Inflammatory macrophage treated with lipopolysaccharide for 1 hour (primary cell): ENCODE results near the gene LRRC3.
"Not testable (repeated sequence)": the region's sequence is repeated elsewhere in the genome, so short reads cannot be mapped to it uniquely, and the experiment has no call there.

Experiments used
- DNase-seq, 2 donors: peaks; one replicate each; pipeline ENCODE4 v3.0.0-alpha.2; 2020 to 2022

Gene LRRC3

DNA sequence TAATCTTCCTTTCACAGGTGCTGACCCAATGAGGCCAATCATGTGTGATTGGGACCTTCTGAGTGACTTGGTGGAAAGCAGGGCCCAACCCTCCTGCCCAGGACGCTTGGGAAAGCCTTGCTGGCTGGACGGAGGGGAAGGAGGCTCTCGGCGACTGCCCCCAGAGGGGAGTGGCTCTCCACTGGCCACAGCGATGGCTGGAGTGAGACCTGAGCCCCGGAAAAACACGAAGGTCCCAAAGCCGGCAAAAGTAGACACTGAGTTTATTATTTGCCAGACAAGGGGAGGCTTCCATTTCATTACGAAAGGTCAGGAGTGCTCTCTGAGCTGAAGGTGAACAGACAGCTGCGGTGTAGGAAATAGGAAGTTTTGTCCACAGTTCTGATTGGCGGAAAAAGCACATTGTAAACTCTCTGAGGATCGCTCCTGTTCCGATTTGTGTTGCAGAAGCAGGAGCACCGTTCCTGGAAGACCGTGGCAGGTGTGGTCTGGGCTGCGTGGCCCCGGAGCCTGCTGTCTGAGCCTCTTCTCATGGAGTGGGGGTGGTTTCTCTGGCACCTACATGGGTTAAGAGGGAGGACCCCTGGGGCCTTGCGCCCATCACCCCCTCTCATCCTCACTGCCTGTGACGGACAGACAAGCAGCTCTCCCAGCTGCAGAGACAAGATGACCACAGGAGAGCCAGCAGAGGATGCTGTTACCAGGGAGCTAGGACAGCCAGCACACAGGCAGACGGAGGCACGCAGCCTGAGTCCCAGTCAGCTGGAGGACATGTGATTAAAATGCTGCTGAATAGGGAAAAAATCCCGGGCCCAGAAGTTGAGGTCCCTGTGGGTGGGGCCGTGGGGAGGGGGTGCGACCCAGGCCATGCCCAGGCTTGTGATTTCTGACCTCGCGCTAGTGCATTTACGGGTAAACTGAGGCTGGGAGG, 43.2 kb downstream of the LRRC3 start:
- DNase-seq: no peak

DNA sequence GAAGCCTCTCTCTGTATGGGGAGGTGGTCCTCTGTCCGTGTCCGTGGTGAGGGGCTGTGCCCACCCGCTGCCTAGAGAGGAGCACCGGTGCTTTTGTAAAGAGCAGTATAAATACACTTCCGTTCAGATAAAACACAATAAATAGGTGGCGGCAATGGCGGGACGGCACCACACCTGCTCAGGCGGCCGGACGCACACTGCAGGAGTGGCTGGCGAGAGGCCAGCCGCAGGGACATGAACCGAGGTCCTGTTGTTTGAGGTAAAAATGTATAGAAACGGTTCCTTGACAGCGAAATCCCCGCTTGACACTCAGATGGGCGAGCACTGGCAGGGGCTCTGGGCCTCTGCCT, 43.9 kb downstream of the LRRC3 start:
- no peak for DNase-seq

DNA sequence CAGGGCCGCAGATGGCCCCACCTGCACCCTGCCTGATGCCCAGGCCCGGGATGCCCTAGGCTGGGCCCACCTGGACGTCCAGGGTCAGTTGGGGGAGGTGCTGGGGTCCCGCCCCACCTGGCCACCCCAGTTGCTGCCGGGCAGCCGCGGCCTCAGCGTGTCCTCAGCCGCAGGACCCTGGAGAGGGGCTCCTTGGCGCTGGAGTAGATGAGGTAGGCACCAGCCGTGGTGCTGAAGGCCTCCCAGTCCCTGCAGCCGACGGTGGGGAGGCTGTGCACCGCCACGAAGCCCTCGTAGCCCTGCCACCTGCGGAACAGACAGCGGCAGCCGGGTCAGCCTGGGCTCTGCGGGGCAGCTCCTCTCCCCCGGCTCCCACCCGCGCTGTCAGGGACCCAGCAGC, 44.3 kb downstream of the LRRC3 start:
- DNase-seq: no peak

DNA sequence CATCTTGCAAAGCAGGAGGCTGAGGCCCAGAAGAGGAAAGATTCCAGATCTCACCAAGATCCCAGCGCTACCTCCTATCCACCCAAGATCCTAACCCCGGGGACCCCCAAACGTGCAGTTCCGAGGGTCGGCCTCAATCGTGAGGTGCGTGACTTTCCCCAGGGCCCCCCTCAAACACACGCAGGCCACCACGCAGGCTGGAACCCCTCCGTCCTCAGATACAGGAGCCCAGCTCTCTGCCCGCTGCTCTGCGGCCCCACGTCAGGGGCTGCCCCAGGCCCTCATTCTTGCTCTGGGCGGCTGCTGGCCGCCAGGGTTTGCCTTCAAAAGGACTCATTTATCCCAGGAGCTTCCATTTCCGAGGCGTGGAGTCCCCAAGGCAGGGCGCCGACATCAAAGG, 44.8 kb downstream of the LRRC3 start:
- no peak for DNase-seq

DNA sequence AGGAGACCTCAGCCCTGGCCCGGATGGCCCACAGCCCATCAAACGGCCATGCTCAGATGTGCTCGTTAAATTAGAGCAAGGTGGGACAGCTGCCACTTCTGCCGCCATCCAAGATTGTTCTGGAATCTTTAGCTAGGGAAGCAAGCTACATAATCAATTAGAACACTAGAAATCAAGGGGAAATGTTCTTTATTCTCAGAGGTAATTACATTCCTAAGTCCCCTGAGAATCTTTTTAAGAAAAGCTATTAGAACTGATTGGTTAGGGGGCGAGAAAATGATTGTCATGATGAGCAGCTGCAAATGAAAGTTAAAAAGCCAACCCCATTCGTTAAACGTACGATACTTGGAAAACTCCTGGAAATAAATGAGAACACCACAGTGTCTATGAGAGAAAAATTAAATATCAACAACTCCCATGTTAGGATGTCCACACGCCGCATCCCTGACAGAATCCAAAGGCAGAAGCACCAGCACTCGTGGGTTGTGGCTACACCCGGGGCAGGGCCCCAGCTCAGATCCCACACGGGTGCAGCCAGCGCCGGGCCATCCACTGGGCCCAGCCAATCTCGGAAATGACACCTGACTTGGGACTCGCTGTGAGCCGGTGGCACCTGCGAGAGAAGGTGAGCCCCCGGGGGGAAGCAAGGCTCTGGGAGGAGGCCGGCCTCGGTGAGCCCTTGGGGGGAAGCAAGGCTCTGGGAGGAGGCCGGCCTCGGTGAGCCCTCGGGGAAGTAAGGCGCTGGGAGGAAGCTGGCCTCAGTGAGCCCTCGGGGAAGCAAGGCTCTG, 47.1 kb downstream of the LRRC3 start:
- no peak for DNase-seq

DNA sequence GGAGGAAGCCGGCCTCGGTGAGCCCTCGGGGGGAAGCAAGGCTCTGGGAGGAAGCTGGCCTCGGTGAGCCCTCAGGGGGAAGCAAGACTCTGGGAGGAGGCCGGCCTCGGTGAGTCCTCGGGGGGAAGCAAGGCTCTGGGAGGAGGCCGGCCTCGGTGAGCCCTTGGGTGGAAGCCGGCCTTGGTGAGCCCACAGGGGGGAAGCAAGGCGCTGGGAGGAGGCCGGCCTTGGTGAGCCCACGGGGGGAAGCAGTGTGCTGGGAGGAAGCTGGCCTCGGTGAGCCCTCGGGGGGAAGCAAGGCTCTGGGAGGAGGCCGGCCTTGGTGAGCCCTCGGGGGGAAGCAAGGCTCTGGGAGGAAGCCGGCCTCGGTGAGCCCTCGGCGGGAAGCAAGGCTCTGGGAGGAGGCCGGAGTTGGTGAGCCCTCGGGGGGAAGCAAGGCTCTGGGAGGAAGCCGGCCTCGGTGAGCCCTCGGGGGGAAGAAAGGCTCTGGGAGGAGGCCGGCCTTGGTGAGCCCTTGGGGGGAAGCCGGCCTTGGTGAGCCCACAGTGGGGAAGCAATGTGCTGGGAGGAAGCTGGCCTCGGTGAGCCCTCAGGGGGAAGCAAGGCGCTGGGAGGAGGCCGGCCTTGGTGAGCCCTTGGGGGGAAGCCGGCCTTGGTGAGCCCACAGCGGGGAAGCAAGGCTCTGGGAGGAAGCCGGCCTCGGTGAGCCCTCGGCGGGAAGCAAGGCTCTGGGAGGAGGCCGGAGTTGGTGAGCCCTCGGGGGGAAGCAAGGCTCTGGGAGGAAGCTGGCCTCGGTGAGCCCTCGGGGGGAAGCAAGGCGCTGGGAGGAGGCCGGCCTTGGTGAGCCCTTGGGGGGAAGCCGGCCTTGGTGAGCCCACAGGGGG, 47.9 kb downstream of the LRRC3 start:
- not testable (repeated sequence) for DNase-seq

DNA sequence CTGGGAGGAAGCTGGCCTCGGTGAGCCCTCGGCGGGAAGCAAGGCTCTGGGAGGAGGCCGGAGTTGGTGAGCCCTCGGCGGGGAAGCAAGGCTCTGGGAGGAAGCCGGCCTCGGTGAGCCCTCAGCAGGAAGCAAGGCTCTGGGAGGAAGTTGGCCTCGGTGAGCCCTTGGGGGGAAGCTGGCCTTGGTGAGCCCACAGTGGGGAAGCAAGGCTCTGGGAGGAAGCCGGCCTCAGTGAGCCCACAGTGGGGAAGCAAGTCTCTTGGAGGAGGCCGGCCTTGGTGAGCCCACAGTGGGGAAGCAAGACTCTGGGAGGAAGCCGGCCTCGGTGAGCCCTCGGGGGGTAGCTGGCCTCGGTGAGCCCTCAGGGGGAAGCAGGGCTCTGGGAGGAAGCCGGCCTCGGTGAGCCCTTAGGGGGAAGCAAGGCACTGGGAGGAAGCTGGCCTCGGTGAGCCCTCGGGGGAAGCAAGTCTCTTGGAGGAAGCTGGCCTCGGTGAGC, 48.6 kb downstream of the LRRC3 start:
- DNase-seq: no peak

DNA sequence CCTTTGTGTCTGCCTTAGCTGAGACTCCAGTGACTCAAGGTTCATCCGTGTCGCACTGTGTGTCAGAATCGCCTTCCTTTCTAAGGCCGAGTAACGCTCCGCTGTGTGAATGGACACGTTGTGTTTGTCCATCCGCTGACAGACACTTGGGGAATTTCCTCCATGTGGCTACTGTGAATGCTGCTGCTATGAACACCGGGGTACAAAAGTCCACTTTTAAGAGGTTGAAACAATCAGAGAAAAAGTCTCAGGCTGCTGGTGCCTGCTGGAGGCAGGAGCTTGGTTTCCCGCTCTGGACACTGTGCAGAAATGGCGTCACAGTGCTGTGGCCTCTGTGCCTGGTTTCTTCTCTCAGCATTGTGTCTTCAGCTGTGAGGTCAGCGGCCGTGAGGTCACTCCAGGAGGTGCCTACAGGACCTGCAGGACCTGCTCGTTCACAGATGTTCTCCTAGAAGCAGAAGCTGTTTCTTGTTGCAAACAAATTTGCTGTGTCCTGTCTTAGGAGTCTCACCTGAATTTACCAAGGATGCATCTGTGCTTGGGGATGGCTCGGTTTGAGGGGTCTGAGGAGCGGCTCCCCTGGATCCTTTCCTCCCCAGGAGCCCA, 50.5 kb downstream of the LRRC3 start:
- no peak for DNase-seq

DNA sequence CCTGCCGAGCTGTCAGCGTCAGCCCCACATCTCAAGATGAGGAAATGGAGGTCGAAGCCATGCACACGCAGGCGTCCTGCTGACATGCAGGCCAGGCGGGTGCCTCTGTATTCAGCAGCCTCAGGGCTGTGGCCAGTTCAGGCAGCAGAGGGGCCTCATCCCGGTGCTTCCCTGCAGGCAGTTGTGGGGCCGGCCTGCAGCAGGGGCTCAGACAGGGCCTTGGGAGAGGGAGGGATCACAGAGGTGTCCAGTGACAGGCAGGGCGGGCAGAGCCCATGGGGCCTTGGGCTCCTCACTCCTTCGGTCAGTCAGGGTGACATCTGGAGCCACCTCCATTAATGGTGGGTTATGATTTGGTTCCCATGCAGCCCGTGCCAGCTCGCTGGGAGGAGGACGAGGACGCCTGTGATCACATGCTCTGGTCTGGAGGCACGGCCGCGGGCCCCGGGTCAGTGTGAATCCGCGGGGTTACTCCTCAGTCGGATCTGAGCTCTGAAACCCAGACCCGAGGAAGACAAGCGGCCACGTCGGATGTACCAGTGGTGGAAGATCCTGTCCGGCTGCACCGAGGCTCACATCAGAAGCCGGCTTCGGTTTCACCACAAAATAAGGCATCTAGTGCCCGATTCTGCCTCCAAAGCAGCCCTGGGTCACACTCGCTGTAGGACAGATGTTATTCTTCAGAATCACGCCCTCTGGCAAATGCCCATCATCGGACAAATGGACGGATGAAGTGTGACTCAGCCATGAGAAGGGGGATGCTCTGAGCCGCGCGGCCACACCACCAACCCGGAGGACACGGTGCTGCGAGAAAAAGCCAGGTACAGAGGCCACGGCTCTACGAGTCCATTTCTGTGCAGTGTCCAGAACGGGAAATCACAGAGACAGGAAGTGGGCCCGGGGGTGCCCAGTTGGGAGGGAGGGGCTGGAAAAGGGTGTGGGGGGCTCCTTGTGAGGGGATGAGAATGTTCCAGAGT, 51.3 kb downstream of the LRRC3 start:
- DNase-seq: no peak

DNA sequence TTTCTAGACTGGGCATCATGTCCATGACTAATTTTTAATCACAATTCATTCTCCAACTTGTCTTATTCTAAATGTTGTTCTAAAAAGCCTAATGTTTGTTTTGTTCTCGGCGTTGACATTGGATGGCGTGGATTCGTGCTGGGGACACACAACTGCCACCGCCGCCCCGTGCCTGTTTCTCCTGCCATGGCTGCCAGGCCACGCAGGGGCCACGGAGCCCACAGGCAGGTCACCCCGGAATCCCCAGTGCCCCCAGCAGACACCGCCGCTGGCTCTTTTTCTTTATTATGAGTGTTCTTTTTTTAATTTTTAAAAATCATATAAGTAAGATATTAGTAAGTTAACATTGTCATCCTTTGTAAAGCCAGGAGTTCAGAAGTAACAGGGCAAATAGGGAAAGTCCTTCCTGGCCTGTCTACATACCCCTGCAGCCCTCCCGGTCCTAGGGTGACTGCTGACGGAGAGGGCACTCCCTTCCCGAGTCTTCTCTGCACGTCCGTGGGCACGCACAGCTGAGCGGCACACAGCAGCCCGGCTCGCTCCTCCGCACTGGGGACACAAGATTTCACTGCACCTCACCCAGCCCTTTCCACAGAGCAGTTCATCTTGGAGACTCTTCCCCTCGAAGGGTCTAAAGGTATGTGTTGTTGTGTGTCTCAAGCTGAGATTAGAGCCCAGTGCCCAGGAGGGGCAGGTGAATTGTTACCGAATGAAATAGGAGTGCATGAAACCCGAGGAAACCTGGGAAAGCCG, 52.5 kb downstream of the LRRC3 start:
- DNase-seq: no peak

DNA sequence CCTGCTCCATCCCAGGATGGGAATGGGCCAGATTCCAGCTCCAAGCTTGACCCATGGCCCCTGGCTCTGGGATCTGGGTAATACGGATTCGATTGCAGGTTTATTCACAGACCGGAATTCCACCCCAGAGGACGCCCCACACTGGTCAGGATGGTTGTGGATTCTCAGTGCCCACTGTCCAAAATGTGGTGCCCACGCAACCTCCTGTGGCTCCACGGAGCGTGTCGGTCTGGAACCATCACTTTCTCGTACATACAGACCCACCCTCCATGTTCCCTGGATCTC, 53.1 kb downstream of the LRRC3 start:
- DNase-seq: no peak

DNA sequence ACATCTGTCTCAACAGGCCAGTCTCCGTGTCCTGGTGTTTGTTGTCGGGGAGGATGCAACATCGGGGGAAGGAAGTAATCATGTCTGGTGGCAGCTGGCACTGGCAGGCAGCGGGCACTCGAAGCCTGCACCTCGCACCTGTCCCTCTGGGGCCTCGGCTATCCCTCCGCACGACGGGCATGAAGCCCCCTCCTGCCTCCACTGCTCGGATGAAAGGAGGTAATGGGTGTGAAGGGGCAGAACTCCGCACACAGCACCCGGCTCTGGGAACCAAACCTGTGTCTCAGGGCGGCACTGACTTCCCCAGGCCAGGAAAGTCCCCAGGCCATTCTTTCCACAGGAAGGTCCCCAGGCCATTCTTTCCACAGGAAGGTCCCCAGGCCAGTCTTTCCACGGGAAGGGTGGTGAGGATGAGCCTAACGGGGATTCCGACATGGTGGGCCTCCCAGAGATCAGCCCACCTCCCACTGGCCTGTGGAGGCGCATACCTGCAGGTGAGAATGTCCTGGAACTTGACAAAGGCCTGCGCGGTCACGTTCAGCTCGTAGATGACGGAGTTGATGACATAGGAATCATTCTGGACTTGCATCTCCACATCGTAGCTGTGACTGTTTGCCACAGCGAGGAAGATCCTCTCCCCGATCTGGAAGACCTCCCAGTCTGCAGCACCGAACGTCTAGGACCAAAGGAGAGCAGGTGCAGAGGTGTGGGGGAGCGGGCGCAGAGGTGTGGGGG, 53.6 kb downstream of the LRRC3 start:
- DNase-seq: no peak

DNA sequence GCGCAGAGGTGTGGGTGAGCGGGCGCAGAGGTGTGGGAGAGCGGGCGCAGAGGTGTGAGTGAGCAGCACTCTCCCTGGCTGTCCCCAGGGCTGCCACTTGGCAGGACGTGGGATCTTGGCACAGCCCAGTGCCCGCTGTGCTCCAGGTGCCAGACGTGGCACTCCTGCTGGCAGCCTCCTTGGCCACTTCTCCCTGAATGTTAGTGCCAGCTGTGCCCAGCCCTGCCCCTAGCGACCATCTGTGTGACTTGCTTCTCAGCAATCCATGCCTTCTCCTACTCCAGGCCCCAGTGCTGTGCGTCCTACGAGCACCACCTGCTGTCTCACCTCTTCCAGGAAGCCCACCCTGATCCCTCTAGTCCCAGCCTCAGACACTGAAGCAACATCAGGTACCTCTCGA, 54.2 kb downstream of the LRRC3 start:
- DNase-seq: no peak

DNA sequence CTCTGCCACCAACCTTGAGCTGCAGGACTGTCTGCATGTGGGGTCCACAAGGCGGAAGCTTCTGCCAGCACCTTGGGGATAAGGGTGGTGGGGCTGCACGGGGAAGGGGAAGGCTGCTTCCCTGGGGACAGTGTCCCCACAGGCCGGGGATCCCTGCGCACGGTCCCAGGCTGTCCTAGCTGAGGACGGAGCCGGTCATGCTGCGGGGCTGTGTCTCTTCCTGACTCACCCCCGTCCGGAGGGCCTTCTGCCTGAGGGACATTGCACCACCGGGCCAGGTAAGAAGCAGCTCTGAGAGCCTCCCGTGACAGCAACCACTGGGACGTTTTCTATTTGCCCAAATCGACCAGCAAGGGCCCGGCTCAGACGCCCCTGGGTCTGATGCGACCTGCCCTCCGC, 54.8 kb downstream of the LRRC3 start:
- DNase-seq: no peak

DNA sequence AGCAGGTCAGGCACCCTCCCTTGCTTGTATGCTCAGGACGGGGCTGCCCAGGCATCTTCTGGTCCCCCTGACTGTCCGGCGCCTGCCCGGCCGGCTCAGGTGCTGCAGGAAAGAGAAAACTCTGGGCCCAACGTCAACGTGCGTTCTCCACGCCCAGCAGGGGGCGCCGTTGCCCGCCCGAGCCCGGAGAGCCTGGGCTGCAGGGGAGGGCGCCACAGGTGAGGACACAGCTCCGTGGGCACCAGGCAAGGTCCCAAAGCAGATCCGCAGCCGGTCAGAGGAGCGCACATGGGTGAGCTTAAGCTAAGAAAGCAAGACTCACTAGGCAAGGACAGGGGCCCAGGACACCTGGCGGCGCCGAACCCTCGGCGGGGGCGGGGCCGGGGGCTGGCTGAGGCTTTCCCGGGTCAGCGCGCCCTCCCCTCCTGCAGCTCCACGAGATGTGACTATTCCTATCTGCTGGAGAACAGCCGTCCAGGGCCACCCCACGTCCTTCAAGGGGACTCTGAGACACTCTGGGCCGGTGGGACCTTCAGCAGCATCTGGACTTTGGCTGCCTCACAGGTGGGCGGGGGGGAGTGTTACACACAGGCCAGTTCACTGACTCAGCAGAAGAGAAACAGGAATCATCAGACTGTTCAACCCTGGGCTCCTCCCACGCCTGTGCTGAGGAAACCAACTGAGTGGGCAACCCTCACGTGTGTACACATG, 55.4 kb downstream of the LRRC3 start:
- peak; percentile 25 to 35 for DNase-seq

DNA sequence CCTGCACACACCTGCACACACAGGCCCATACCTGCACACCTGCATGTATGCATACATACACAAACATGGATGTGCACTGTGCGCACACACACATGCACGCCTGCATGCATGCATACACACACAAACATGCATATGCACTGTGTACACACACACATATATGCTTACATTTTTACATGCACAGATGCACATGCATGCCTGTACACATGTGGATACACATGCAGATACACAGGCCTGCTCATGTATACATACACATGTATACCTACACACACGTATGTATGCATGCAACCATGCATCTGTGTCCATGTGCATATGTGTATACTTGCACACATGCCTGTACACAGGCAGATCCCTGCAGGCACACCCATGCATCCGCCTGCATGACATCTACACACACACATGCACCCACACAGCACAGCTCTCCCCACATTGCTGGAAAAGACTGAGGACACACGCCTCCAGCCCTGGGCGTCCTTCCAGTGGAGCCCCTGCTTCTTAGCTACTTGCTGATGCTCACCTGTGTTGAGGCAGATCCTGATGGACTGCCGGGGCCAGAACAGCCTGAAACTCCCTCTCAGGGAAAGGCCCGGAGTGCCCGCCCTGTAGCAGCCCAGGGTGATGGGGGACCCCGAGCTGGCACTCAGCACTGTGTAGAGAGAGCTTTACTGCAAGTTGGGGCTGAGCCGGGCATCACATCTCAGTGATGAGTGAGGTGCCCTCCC, 56.1 kb downstream of the LRRC3 start:
- no peak for DNase-seq
